Activated CD4-positive, CD25-positive, alpha-beta regulatory T cell (primary cell): Measurements from ENCODE around the gene PKD2L1.
A peak's percentile ranks its signal among the peaks of the same experiment; 100 is the strongest.

Experiments used
- DNase-seq, 4 experiments: peaks; one replicate each; lab custom pipeline; 2025; lab: John Stamatoyannopoulos, UW

PKD2L1 gene

GRCh38 chr10:100356067-100357017, 26.3 kb upstream of the PKD2L1 start:
- no peak for DNase-seq

GRCh38 chr10:100355086-100355485, 25.1 kb upstream of the PKD2L1 start:
- no peak for DNase-seq

GRCh38 chr10:100353770-100354485, 23.9 kb upstream of the PKD2L1 start:
- no peak for DNase-seq

GRCh38 chr10:100350914-100351485, 21.0 kb upstream of the PKD2L1 start:
- DNase-seq, result no peak

- DNase-seq, result no peak
Observed at GRCh38 chr10:100349672-100350071, 19.6 kb upstream of the PKD2L1 start.

- no peak for DNase-seq
Observed at GRCh38 chr10:100349087-100349486, 19.1 kb upstream of the PKD2L1 start.

GRCh38 chr10:100348389-100348927, 18.4 kb upstream of the PKD2L1 start:
- no peak for DNase-seq

GRCh38 chr10:100347568-100348195, 17.7 kb upstream of the PKD2L1 start:
- no peak for DNase-seq

- peak; percentile 14 to 46 (median 24) for DNase-seq
Observed at GRCh38 chr10:100346765-100347567, 16.9 kb upstream of the PKD2L1 start, which contains the start of gene SCD. Gene SCD, plus strand, starts transcription at chr10:100347233. Its CDS starts 272 bp downstream, at chr10:100347505.

- peak in 2 of 4 experiments; percentile 20 to 21 for DNase-seq
Observed at GRCh38 chr10:100346351-100346764, 16.3 kb upstream of the PKD2L1 start.

GRCh38 chr10:100345570-100346330, 15.7 kb upstream of the PKD2L1 start:
- no peak for DNase-seq

- DNase-seq, result no peak
Observed at GRCh38 chr10:100344241-100344788, 14.3 kb upstream of the PKD2L1 start.

- DNase-seq, result no peak
Observed at GRCh38 chr10:100342627-100342972, 12.6 kb upstream of the PKD2L1 start.

GRCh38 chr10:100341953-100342626, 12.1 kb upstream of the PKD2L1 start:
- no peak for DNase-seq

- DNase-seq, result no peak
Observed at GRCh38 chr10:100340948-100341847, 11.2 kb upstream of the PKD2L1 start.

- DNase-seq, result no peak
Observed at GRCh38 chr10:100339236-100339635, 9.2 kb upstream of the PKD2L1 start.

- peak; percentile 51 to 74 (median 59) for DNase-seq
Observed at GRCh38 chr10:100338434-100339036, 8.5 kb upstream of the PKD2L1 start.

- no peak for DNase-seq
Observed at GRCh38 chr10:100334762-100335161, 4.7 kb upstream of the PKD2L1 start.
